Heart left ventricle (tissue), 16 donors: ENCODE data around the gene SYNCRIP. TPM values are rescaled to one million over a fixed set of nuclear protein-coding genes. Genes with fewer than 3 reads are reported as not detected.

Experiments used
- ATAC-seq, 4 donors: fragments of 200-7000 bp; cut with Tn5 transposase; one replicate each; pipeline ENCODE4 v1.9.1; 2020 to 2022; ENCODE audit warnings: moderate library complexity in 4 of 4, mild to moderate bottlenecking in 3 of 4, moderate number of reproducible peaks in 1 of 4
- DNase-seq, 5 donors: peaks; one replicate each; pipeline ENCODE4 v3.0.0-alpha.2; 2020
- H3K27ac ChIP-seq, 12 donors: fragments of 200-600 bp; sonication (generic) in 4 of 12; one replicate each; pipeline versions ENCODE4 v1.5.0 to v1.8.0; 2016 to 2022; ENCODE audit warnings: mild to moderate bottlenecking in 2 of 12
- H3K27me3 ChIP-seq, 9 donors: fragments of 200-600 bp; sonication (generic) in 2 of 9; one replicate each; pipeline versions ENCODE4 v1.5.1 to v1.8.0; 2016 to 2022; ENCODE audit warnings: mild to moderate bottlenecking in 3 of 9
- H3K36me3 ChIP-seq, 9 donors: fragments of 200-600 bp; sonication (generic) in 2 of 9; one replicate each; pipeline versions ENCODE4 v1.5.0 to v1.8.0; 2018 to 2022; ENCODE audit warnings: mild to moderate bottlenecking in 2 of 9
- H3K4me1 ChIP-seq, 12 donors: fragments of 200-600 bp; sonication (generic) in 4 of 12; one replicate each; pipeline versions ENCODE4 v1.5.0 to v1.8.0; 2016 to 2022; ENCODE audit warnings: mild to moderate bottlenecking in 3 of 12
- H3K4me3 ChIP-seq, 12 donors: fragments of 200-600 bp; sonication (generic) in 4 of 12; one replicate each; pipeline versions ENCODE4 v1.5.0 to v1.8.0; 2017 to 2022; ENCODE audit warnings: mild to moderate bottlenecking in 9 of 12, moderate library complexity in 4 of 12
- H3K9me3 ChIP-seq, 12 donors: fragments of 200-600 bp; sonication (generic) in 4 of 12; one replicate each; pipeline versions ENCODE4 v1.5.0 to v1.8.0; 2016 to 2022; ENCODE audit warnings: mild to moderate bottlenecking in 1 of 12
- POLR2A ChIP-seq, 2 donors: fragments of 450-650 bp; IDR thresholded peaks; one replicate each; pipeline ENCODE4 v1.6.1; 2017; ENCODE audit warnings: antibody characterized with exemption in 2 of 2, mild to moderate bottlenecking in 2 of 2, moderate library complexity in 2 of 2
- WGBS, 4 donors: extraction: QIAGEN DNeasy Blood & Tissue Kit in 2 of 4; methylation state at CpG; one replicate each; pipeline versions ENCODE4 v1.1.5 to v1.1.7; 2013 to 2018; 5-methylcytosine and 5-hydroxymethylcytosine counted together
- intact Hi-C, 10 donors: fragments of 100-400 bp; cut with DNase I; formaldehyde crosslinking; loops; one replicate each; pipeline versions ENCODE4 v1.11.1 to v1.14.2; 2022
- polyA plus RNA-seq, 2 donors: library from polyadenylated mRNA; stranded (reverse); fragments of 200-250 nt; gene quantifications; one replicate each; pipeline ENCODE4 v1.2.3, GENCODE V29; 2013
- total RNA-seq, 9 donors: library from RNA; depleted of rRNA in 2 of 9; stranded (reverse); fragments of >200 nt in 2 of 9; fragmentation: NEBNext Ultra II Directional in 3 of 9; extraction: Animal tissue kit (Norgen Biotek cat#: 25700) in 3 of 9; gene quantifications; one replicate each; pipeline versions ENCODE4 v1.1.0 to v1.2.4, GENCODE V29; 2016 to 2023
- TF ChIP-seq, protein P1 (sequence below), 12 donors: fragments of 200-600 bp; sonication (generic) in 4 of 12; IDR thresholded peaks; one replicate each; pipeline versions ENCODE4 v1.5.0 to v1.8.0; 2018 to 2022; ENCODE audit warnings: antibody characterized with exemption in 12 of 12, mild to moderate bottlenecking in 5 of 12
- donor health status: ischemic (EF 13 %, LVEDD 7.1; RV severe dilation, severe dysfunction).
- donor health status: healthy with polysubstance abuse.
- donor health status: DM: no; HTN: yes; CAD: no.
- donor health status: DM: no; HTN: no; CAD: no.
- donor health status: ischemic (EF 25% LVEDD 6.9; RV normal size, moderate dysfunction).
- donor health status: ischemic (EF 25% LVEDD 5.7; RV mildly dilated, moderate dysfunction).
- donor health status: healthy.
- donor health status: DM: yes; HTN: yes; CAD: no.
- donor health status: ischemic (EF 35%, LVEDD 5.7; RV mildly dilated, moderate dysfunction).
- donor health status: nonischemic (EF 11% LVEDD 7.7; RV severe dilation, severe dysfunction).
- donor health status: DM: yes; HTN: yes; CAD: no.
- donor health status: PGD.
- donor health status: ischemic (EF 29% LVEDD 5.4; RV normal size, mild dysfunction).
- donor health status: nonischemic (EF 23%, LVEDD 6.1; RV moderate dilation, normal function).

Gene SYNCRIP
- total and polyA plus RNA-seq, 11 donors, result 23.7 to 71.0 (median 57.2) TPM

DNA sequence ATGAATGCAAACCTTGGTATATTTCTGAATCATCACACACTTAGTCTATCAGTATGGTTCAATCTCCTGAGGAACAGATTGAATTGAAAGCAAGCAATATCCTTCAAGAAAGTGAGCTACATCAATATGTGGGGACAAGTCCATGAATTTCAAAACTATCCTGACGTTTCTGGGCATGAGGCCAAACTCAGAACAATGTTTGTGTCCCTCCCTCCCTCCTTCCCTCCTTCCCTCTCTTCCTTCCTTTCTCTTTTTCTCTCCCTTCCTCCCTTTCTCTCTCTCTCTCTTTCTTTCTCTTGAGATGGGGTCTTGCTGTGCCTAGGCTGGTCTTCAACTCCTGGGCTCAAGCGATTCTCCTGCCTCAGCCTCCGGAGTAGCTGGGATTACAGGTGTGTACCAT is 27.9 kb upstream of the SYNCRIP start:
- no peak overlapping the region for H3K4me3 ChIP-seq
- H3K9me3 ChIP-seq, result peaks cover 0 to 7% (median 0%) of the 10 kb centered on the region in 12 donors
- WGBS, 4 donors, result 64 to 68% (median 65%) methylated on average over 3 of the region's 3 CpGs
- no peak for DNase-seq
- peaks cover 0 to 40% (median 10%) of the 10 kb centered on the region in 12 donors for H3K4me1 ChIP-seq
- TF ChIP-seq, protein P1, sequence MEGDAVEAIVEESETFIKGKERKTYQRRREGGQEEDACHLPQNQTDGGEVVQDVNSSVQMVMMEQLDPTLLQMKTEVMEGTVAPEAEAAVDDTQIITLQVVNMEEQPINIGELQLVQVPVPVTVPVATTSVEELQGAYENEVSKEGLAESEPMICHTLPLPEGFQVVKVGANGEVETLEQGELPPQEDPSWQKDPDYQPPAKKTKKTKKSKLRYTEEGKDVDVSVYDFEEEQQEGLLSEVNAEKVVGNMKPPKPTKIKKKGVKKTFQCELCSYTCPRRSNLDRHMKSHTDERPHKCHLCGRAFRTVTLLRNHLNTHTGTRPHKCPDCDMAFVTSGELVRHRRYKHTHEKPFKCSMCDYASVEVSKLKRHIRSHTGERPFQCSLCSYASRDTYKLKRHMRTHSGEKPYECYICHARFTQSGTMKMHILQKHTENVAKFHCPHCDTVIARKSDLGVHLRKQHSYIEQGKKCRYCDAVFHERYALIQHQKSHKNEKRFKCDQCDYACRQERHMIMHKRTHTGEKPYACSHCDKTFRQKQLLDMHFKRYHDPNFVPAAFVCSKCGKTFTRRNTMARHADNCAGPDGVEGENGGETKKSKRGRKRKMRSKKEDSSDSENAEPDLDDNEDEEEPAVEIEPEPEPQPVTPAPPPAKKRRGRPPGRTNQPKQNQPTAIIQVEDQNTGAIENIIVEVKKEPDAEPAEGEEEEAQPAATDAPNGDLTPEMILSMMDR (IDR thresholded peaks at IDR 0.05), result no peak
- TF ChIP-seq POLR2A (IDR thresholded peaks at IDR 0.05), result no peak
- intact Hi-C loops, result loop anchor here in 3 of 10 donors (10.0 kb wide), 3 partner anchors 96 to 1484 kb away; partner anchors contain the start of gene ZNF292 (in 1 of the 3)
- no peak for ATAC-seq
- no peaks in the 10 kb centered on the region for H3K27me3 ChIP-seq
- H3K36me3 ChIP-seq, result peaks cover 0 to 17% (median 4%) of the 10 kb centered on the region in 9 donors
- H3K27ac ChIP-seq, result peak overlapping the region in 1 of 12 donors; percentile 58

- 60 to 78% (median 65%) methylated on average over 4 of the region's 4 CpGs for WGBS, 4 donors
- no peak for DNase-seq
- Histone ChIP-seq H3K9me3 (peaks cover 0 to 7% (median 0%) of the 10 kb centered on the region in 12 donors), H3K4me3 (no peak overlapping the region), H3K4me1 (peaks cover 0 to 32% (median 3%) of the 10 kb centered on the region in 12 donors), H3K36me3 (peaks cover 0 to 19% (median 11%) of the 10 kb centered on the region in 9 donors), H3K27me3 (no peaks in the 10 kb centered on the region), H3K27ac (peak overlapping the region in 1 of 12 donors; percentile 58)
- intact Hi-C loops, result loop anchor here in 3 of 10 donors (10.0 kb wide), 3 partner anchors 95 to 1485 kb away; partner anchors contain the start of gene ZNF292 (in 1 of the 3)
- ATAC-seq, result no peak
- TF ChIP-seq POLR2A (IDR thresholded peaks at IDR 0.05), result no peak
- TF ChIP-seq, protein P1 (IDR thresholded peaks at IDR 0.05), result no peak
Observed at GRCh38 chr6:85669735-85670194, 27.1 kb upstream of the SYNCRIP start.

GRCh38 chr6:85662251-85662650 is 19.6 kb upstream of the SYNCRIP start:
- H3K36me3 ChIP-seq, result peaks cover 0 to 44% (median 9%) of the 10 kb centered on the region in 9 donors
- no peak overlapping the region for H3K27ac ChIP-seq
- H3K4me3 ChIP-seq, result no peak overlapping the region
- H3K9me3 ChIP-seq, result peaks cover 0 to 15% (median 5%) of the 10 kb centered on the region in 12 donors
- intact Hi-C loops, result no loop called here
- TF ChIP-seq, protein P1 (IDR thresholded peaks at IDR 0.05), result no peak
- no peak for TF ChIP-seq POLR2A (IDR thresholded peaks at IDR 0.05)
- DNase-seq, result no peak
- H3K27me3 ChIP-seq, result no peaks in the 10 kb centered on the region
- no peaks in the 10 kb centered on the region for H3K4me1 ChIP-seq
- ATAC-seq, result no peak

DNA sequence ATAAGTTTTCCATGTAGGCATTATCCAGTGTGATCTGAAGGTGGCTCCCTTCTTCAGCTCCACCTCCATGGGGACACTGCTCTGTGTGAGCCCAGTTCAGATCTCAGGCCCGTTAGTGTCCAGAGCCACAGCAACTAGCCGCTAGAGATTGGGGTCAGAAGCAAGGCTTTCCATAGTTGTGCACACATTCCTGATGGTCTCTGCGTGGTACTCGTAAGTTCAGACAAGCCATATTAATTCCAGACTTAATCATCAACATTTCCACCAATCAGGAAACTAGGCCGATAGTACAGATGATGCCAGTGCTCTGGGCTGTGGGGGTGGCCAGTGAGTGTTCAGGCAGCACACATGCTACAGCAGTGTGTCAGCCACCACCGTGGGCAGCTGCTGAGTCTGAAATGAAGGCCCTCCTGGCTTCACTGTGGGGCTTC is 17.5 kb upstream of the SYNCRIP start:
- Histone ChIP-seq H3K4me3 (no peak overlapping the region), H3K4me1 (no peaks in the 10 kb centered on the region), H3K36me3 (peaks cover 0 to 37% (median 5%) of the 10 kb centered on the region in 9 donors), H3K27me3 (no peaks in the 10 kb centered on the region), H3K27ac (no peak overlapping the region), H3K9me3 (peaks cover 0 to 12% (median 5%) of the 10 kb centered on the region in 12 donors)
- DNase-seq (no peak), ATAC-seq (peak in 2 of 4 donors; percentile 44 to 50)
- 78 to 87% (median 83%) methylated on average over 6 of the region's 6 CpGs for WGBS, 4 donors
- intact Hi-C loops, result no loop called here
- no peak for TF ChIP-seq POLR2A (IDR thresholded peaks at IDR 0.05)
- TF ChIP-seq, protein P1 (IDR thresholded peaks at IDR 0.05), result no peak
